ENCODE measurements around the gene MIX23. TPM values are rescaled to one million over a fixed set of nuclear protein-coding genes. Genes with fewer than 3 reads are reported as not detected.

Gene MIX23
- total and polyA plus RNA-seq, 10 of the 15 experiments (the other 5 are each of a cell fraction or from before 2014, with no cell fraction given), result 30.0 to 176 (median 62.4) TPM

DNA sequence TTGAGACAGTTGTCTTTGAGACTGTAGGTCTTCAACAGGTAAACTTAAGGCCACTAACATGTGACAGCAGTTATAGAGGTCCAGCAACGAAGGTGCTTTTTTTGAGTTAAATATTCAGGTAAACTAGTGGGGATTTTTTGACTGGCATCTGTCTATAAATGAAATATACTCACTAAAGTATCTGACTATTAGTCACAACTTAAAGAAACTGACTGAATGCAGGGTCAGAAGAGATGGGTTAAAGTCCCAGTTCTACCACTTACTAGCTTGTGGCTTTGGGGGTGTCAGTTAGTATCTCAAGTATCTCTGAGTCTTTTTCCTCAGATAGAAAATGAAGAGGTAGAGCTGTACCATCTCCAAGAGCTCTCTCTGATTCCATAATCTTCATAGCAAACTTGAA, 18.0 kb downstream of the MIX23 start:
- no peak overlapping the region for H2AFZ ChIP-seq (ENCODE audit: control insufficient read depth, low read depth, low read length)
- ChIA-PET POLR2A (interaction anchor here (0.6 to 3.2 kb wide), 11 partner anchors 11 to 819 kb away, joined by 3 to 28 read pairs (median 3); partner anchors contain the start of genes FAM162A, MIX23 and POLQ), CTCF (interaction anchor here (0.7 to 4.5 kb wide), 13 partner anchors 10 to 264 kb away, joined by 3 to 52 read pairs (median 5); partner anchors contain the start of genes FAM162A and MIX23), SMC1A (ENCODE audit: uncharacterized antibody, unreplicated experiment) (interaction anchor here (0.5 to 6.0 kb wide), 19 partner anchors 9 to 819 kb away, joined by 3 to 50 read pairs (median 7); partner anchors contain the start of genes FAM162A, MIX23 and POLQ), RAD21 (ENCODE audit: unreplicated experiment) (interaction anchor here (0.8 to 3.8 kb wide), 22 partner anchors 11 to 818 kb away, joined by 3 to 32 read pairs (median 4); partner anchors contain the start of genes CSTA, FAM162A, MIX23 and POLQ)
- BruUV-seq (replicated peaks), result no TSS peak
- no peaks in the 10 kb centered on the region for H3K27me3 ChIP-seq (replicated peaks in 1 of 2; ENCODE audit: control insufficient read depth in 2 of 2, insufficient read depth in 2 of 2, low read length in 1 of 2)
- ATAC-seq, result peak; percentile 81
- H3K79me2 ChIP-seq (ENCODE audit: control insufficient read depth, insufficient read depth, low read length), result no peaks in the 10 kb centered on the region
- peak overlapping the region; percentile 0; the same call in 1 of the 2 replicates for H3K27ac ChIP-seq (ENCODE audit: control insufficient read depth, insufficient read depth)
- no peaks in the 10 kb centered on the region for H3K9me3 ChIP-seq (replicated peaks; ENCODE audit: control insufficient read depth, insufficient read depth, low read length)
- no peak for DNase-seq (ENCODE audit: low read depth, low spot score)
- 5% methylated on average over 1 of the region's 1 CpG for WGBS (ENCODE audit: insufficient coverage, insufficient replicate concordance, low lambda C conversion rate, missing lambda C conversion rate)
- FAIRE-seq, result no peak
- no peaks in the 10 kb centered on the region for H4K20me1 ChIP-seq (ENCODE audit: control insufficient read depth, insufficient read depth)
- in situ Hi-C loops (cut with MboI), result no loop called here
- no peak overlapping the region for H3K9ac ChIP-seq (ENCODE audit: control insufficient read depth, insufficient read depth, low read length)
- H3K36me3 ChIP-seq (ENCODE audit: control insufficient read depth in 2 of 2, insufficient read depth in 2 of 2, low read length in 1 of 2), result peaks cover 4 to 19% of the 10 kb centered on the region in 2 experiments
- intact Hi-C loops (cut with micrococcal nuclease; ENCODE audit: unreplicated experiment), result no loop called here
- H3K4me1 ChIP-seq (ENCODE audit: control insufficient read depth, insufficient read depth, low read length), result no peaks in the 10 kb centered on the region
- H3K4me2 ChIP-seq (ENCODE audit: control insufficient read depth, insufficient read depth), result no peak overlapping the region
- TF ChIP-seq MTA2 (IDR thresholded peaks at IDR 0.05; ENCODE audit: low read depth) (no peak), BCL11A (IDR thresholded peaks at IDR 0.05; ENCODE audit: low read depth, low read length) (0 out of 2 replicates have a peak, but pooled peaks have one; percentile 11), SPI1 (IDR thresholded peaks at IDR 0.05; ENCODE audit: borderline replicate concordance, insufficient read depth, low read depth, low read length) (no peak)
- TF ChIP-seq, protein P1, sequence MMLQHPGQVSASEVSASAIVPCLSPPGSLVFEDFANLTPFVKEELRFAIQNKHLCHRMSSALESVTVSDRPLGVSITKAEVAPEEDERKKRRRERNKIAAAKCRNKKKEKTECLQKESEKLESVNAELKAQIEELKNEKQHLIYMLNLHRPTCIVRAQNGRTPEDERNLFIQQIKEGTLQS (IDR thresholded peaks at IDR 0.05; ENCODE audit: borderline replicate concordance, extremely low read depth, low read depth, low read length), result no peak
- TF ChIP-seq, protein P2, sequence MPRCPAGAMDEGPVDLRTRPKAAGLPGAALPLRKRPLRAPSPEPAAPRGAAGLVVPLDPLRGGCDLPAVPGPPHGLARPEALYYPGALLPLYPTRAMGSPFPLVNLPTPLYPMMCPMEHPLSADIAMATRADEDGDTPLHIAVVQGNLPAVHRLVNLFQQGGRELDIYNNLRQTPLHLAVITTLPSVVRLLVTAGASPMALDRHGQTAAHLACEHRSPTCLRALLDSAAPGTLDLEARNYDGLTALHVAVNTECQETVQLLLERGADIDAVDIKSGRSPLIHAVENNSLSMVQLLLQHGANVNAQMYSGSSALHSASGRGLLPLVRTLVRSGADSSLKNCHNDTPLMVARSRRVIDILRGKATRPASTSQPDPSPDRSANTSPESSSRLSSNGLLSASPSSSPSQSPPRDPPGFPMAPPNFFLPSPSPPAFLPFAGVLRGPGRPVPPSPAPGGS (IDR thresholded peaks at IDR 0.05; ENCODE audit: borderline replicate concordance, insufficient read depth, low read depth, low read length, poor library complexity, severe bottlenecking), result no peak
- TF ChIP-seq, protein P3, sequence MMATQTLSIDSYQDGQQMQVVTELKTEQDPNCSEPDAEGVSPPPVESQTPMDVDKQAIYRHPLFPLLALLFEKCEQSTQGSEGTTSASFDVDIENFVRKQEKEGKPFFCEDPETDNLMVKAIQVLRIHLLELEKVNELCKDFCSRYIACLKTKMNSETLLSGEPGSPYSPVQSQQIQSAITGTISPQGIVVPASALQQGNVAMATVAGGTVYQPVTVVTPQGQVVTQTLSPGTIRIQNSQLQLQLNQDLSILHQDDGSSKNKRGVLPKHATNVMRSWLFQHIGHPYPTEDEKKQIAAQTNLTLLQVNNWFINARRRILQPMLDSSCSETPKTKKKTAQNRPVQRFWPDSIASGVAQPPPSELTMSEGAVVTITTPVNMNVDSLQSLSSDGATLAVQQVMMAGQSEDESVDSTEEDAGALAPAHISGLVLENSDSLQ (IDR thresholded peaks at IDR 0.05), result peak; percentile 85
- H3K4me3 ChIP-seq, result no peak overlapping the region

All from GM12878 (cell line).